Putamen (tissue), 1 donor: ENCODE data around the gene NAT10.
"Not testable (repeated sequence)": the region's sequence is repeated elsewhere in the genome, so short reads cannot be mapped to it uniquely, and the experiment has no call there.

ENCODE experiments used
- DNase-seq: peaks from one replicate; pipeline ENCODE4 v3.0.0-alpha.2; 2016; ENCODE audit warnings: low spot score

Gene NAT10

GRCh38 chr11:34105079-34105956 is at the start of gene NAT10:
TSS of gene NAT10 (plus strand) at chr11:34105629. CDS start at chr11:34108226, 2,597 bp downstream.
- peak; percentile 96 for DNase-seq

- DNase-seq: no peak
Observed at GRCh38 chr11:34056672-34057071, 48.8 kb upstream of the NAT10 start.

- no peak for DNase-seq
Observed at GRCh38 chr11:34063061-34063795, 42.2 kb upstream of the NAT10 start.

- no peak for DNase-seq
Observed at GRCh38 chr11:34064291-34064690, 41.1 kb upstream of the NAT10 start.

DNA sequence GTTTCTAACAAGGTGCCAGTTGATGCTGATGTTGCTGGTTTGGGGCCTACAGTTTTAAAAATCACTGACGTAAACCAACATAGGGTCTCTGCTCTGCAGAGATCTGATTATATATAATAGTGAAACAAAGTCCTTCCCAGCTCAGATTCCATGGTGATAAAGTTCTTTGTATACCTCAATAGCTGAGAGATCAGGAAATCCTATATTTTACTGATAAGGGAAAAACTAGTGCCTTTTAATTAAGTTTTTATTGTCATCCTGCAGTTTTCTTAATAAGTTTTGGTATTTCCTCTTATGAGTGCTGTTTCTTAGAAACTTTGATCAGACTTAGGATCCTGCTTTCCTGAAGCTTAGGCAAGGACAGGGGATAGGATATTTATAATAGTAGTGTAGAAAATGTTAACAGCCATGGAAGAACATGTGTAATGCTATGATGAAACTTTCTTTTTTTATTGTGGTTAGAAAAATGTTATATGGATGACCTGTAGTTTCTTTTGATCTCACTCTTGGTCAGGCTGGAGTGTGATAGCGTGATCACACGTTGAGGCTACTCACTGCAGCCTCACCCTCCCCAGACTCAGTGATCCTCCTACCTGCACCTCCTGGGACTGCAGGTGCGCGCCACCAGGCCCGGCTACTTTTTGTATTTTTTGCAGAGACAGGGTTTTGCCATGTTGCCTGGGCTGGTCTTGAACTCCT is 39.8 kb upstream of the NAT10 start:
- no peak for DNase-seq

DNA sequence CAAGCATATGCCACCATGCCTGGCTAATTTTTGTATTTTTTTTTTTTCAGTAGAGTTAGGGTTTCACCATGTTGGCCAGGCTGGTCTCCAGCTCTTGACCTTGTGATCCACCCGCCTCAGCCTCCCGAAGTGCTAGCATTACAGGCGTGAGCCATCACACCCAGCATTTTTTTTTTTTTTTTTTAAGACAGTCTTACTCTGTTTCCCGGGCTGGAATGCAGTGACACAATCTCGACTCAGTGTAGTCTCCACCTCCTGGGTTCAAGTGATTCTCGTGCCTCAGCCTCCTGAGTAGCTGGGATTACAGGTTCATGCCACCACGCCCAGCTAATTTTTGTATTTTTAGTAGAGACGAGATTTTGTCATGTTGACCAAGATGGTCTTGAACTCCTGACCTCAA is 38.7 kb upstream of the NAT10 start:
- not testable (repeated sequence) for DNase-seq

- no peak for DNase-seq
Observed at GRCh38 chr11:34067383-34068065, 37.9 kb upstream of the NAT10 start.

DNA sequence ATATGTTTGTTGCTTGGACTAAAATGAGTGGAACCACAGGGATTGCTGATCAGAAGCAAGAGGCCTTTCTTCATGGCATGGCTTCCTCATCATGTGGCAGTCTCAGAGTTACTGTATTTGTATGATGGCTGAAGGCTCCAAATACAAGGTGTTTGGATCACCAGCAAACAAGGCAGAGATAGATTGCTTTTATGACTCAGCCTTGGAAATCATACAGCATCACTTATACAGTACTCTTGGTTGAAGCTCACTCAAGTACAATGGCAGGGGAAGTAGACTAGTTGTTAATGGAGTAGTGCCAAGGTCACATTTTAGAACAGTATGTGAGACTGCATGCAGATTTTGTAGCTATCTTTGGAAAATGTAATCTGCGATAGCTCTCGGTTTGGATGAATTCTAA is 37.3 kb upstream of the NAT10 start:
- no peak for DNase-seq

DNA sequence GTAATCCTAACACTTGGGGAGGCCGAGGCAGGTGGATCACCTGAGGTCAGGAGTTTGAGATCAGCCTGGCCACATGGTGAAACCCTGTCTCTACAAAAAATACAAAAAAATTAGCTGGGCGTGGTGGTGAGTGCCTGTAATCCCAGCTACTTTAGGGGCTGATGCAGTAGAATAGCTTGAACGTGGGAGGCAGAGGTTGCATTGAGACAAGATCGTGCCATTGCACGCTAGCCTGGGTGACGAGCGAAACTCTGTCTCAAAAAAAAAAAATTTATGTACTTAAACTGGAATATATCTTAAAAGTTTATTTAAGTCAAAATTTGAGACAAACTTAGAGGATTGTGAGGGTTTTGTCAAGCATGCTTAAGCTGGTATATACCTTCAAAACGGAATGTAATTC is 34.1 kb upstream of the NAT10 start:
- DNase-seq: peak; percentile 24

DNA sequence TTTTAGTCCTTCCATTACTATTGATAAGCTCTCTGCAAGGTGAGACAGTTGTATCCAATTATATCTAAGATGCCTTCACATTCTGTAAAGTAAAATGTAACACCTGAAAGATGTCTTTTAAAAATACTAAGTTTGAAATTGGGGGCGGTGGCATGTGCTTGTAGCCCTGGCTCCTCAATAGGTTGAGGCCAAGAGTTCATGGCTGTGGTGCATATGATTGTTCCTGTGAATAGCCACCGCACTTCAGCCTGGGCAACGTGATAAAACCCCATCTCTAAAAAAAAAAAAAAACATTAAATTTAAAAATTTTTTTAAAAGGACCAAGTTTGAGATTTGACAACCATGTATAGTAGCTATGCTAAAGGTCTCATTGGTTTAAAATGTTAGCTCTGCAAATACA is 33.4 kb upstream of the NAT10 start:
- DNase-seq: no peak

GRCh38 chr11:34072832-34073231 is 32.6 kb upstream of the NAT10 start:
- no peak for DNase-seq

GRCh38 chr11:34074391-34074790 is 31.0 kb upstream of the NAT10 start:
- DNase-seq: no peak

- no peak for DNase-seq
Observed at GRCh38 chr11:34075178-34075820, 30.1 kb upstream of the NAT10 start.

DNA sequence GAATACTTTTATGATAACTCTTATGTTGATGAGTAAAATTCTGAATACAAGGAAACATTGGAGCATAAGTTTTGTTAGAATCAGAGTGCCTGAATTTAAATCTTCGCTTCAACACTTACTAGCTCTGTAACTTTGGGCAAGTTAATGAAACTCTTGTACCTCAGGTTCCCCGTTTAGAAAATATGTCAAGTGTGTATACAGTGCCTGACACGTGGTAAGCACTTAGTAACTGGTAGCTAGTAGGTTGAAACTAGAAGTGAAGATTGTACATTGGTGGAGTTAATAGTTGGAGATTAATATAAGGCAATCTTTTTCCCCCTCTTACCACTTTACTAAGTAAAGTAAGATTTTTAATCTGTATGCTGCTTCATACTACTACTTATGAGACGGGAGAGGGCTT is 24.8 kb upstream of the NAT10 start:
- DNase-seq: no peak

GRCh38 chr11:34084637-34085036 is 20.8 kb upstream of the NAT10 start:
- DNase-seq: no peak

GRCh38 chr11:34086554-34087283 is 18.7 kb upstream of the NAT10 start:
- DNase-seq: no peak

- no peak for DNase-seq
Observed at GRCh38 chr11:34091825-34092224, 13.6 kb upstream of the NAT10 start.

DNA sequence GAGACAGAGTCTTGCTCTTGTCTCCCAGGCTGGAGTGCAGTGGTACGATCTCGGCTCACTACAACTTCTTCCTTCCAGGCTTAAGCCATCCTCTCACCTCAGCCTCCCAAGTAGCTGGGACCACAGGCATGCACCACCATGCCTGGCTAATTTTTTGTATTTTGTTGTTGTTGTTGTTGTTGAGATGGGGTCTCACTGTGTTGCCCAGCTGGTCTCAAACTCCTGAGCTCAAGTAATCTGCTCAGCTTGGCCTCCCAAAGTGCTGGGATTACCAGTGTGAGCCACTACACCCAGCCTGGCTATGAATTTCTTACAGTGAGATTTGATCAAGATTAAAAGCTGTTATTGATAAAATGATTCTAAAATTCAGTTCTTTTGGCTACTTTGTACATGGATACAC is 10.5 kb upstream of the NAT10 start:
- not testable (repeated sequence) for DNase-seq

DNA sequence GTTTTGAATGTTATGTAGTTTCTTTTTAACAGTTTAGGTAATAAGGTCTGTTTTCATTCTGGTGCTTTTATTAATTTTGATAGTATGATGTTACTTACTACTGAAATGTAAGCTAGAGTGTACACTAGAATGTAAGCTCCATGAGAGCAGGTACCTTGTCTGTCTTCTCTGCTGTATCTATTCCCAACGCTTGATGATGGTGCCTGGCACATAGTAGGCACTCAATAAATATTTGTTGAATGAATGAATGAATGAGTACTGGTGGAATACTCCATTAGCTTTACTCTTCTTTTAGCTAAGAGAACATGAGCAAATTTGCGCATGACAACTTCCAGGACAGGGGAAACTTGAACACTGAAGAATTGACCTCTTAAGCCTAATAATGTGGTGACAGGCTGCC is 6.6 kb upstream of the NAT10 start:
- no peak for DNase-seq

GRCh38 chr11:34104680-34105078 is 750 bp upstream of the NAT10 start:
- DNase-seq: no peak

DNA sequence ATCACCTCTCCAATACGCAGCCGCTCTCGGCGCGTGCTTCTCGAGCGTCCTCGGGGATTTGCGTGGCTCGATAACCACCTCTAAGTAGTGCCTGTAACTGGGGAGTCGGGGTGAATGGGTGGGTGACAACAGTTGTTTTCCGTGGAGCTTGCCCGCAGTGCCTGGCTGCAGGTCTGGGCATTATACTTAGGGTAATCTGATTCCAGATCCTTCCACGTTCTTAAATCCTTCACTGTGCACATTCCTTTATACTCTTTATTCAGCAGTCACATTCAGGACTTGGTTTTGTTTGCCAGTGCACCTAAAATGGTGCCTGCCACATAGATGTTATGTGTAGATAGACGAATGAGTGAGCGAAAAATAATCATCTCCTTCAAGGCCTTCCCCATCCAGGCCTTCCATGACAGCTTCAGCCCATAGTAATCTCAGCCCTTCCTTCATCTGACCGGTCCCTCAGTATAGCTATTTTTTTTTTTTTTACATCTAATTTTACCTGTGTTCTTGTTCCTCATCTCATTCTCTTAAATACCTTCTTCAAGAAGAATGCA is 602 bp downstream of the NAT10 start:
- no peak for DNase-seq
